K562 (cell line): ENCODE measurements around the gene SERPINA5.

Source experiments
- BCLAF1 ChIP-seq, 2 experiments: fragments of 450-650 bp in 1 of 2; IDR thresholded peaks; 2 replicates each; pipeline ENCODE4 v1.6.1; 2011 to 2017; ENCODE audit warnings: low read depth in 2 of 2, antibody characterized with exemption in 1 of 2, borderline replicate concordance in 1 of 2, low read length in 1 of 2, mild to moderate bottlenecking in 1 of 2, mixed read lengths in 1 of 2; ENCODE audit not compliant: control insufficient read depth in 1 of 2
- TF ChIP-seq, protein P1 (sequence below): sonication (generic); formaldehyde crosslinking; IDR thresholded peaks from 2 replicates; pipeline ENCODE4 v1.8.1; 2022; ENCODE audit warnings: missing genetic modification reagents

GRCh38 chr14:94631536-94632304 is 50.5 kb downstream of the SERPINA5 start:
- TF ChIP-seq, protein P1, sequence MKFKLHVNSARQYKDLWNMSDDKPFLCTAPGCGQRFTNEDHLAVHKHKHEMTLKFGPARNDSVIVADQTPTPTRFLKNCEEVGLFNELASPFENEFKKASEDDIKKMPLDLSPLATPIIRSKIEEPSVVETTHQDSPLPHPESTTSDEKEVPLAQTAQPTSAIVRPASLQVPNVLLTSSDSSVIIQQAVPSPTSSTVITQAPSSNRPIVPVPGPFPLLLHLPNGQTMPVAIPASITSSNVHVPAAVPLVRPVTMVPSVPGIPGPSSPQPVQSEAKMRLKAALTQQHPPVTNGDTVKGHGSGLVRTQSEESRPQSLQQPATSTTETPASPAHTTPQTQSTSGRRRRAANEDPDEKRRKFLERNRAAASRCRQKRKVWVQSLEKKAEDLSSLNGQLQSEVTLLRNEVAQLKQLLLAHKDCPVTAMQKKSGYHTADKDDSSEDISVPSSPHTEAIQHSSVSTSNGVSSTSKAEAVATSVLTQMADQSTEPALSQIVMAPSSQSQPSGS (CRISPR knock-in tag): no peak
- no peak for TF ChIP-seq BCLAF1 (IDR thresholded peaks at IDR 0.05; ENCODE audit: borderline replicate concordance in 1 of 2, control insufficient read depth in 1 of 2, low read depth in 2 of 2, low read length in 1 of 2)
